ENCODE results near the gene WFDC1. TPM values are rescaled to one million over a fixed set of nuclear protein-coding genes. Genes with fewer than 3 reads are reported as not detected.

Gene WFDC1
- total RNA-seq, 1 donor from 2014 or later, result 0.34 TPM

- Mint-ChIP-seq H3K27me3 (ENCODE audit: low read depth, unreplicated experiment) (peaks cover 55% of the 10 kb centered on the region), H3K27ac (ENCODE audit: unreplicated experiment) (no peak overlapping the region), H3K4me3 (ENCODE audit: unreplicated experiment) (no peak overlapping the region), H3K4me1 (ENCODE audit: low read depth, unreplicated experiment) (no peaks in the 10 kb centered on the region), H3K9me3 (ENCODE audit: unreplicated experiment) (peaks cover 6% of the 10 kb centered on the region), H3K36me3 (ENCODE audit: low read depth, unreplicated experiment) (no peaks in the 10 kb centered on the region)
- Histone ChIP-seq H3K9ac (ENCODE audit: low read length) (no peak overlapping the region), H3K79me2 (ENCODE audit: insufficient read depth, low read length) (no peaks in the 10 kb centered on the region), H3K4me3 (ENCODE audit: insufficient read depth, low read depth, low read length) (no peak overlapping the region), H4K20me1 (ENCODE audit: insufficient read depth, low read length) (no peaks in the 10 kb centered on the region), H3K9me3 (ENCODE audit: insufficient read depth, low read depth, low read length) (peaks cover 7% of the 10 kb centered on the region), H3K4me2 (ENCODE audit: low read length) (no peak overlapping the region), H2AFZ (ENCODE audit: low read depth, low read length) (no peak overlapping the region), H3K36me3 (ENCODE audit: insufficient read depth, low read length) (no peaks in the 10 kb centered on the region), H3K4me1 (ENCODE audit: insufficient read depth, low read length) (no peaks in the 10 kb centered on the region), H3K27me3 (ENCODE audit: insufficient read depth, low read length) (peaks cover 14% of the 10 kb centered on the region), H3K27ac (ENCODE audit: low read depth, low read length) (no peak overlapping the region)
- DNase-seq (ENCODE audit: low read depth) (no peak), FAIRE-seq (no peak)
- no peak for TF ChIP-seq CTCF (IDR thresholded peaks at IDR 0.05; ENCODE audit: insufficient read depth, low read depth, low read length)
- TF ChIP-seq EZH2 (IDR thresholded peaks at IDR 0.05; ENCODE audit: insufficient read depth, low read length), result no peak
Observed at GRCh38 chr16:84255050-84255810, 39.4 kb upstream of the WFDC1 start.

- no peak overlapping the region for H3K4me3 ChIP-seq (ENCODE audit: insufficient read depth, low read depth, low read length)
- H3K4me1 ChIP-seq (ENCODE audit: insufficient read depth, low read length), result no peaks in the 10 kb centered on the region
- H4K20me1 ChIP-seq (ENCODE audit: insufficient read depth, low read length), result no peaks in the 10 kb centered on the region
- no peak overlapping the region for H3K4me3 Mint-ChIP-seq (ENCODE audit: unreplicated experiment)
- H3K4me2 ChIP-seq (ENCODE audit: low read length), result no peak overlapping the region
- peaks cover 6% of the 10 kb centered on the region for H3K9me3 Mint-ChIP-seq (ENCODE audit: unreplicated experiment)
- no peaks in the 10 kb centered on the region for H3K79me2 ChIP-seq (ENCODE audit: insufficient read depth, low read length)
- no peaks in the 10 kb centered on the region for H3K36me3 ChIP-seq (ENCODE audit: insufficient read depth, low read length)
- no peak for TF ChIP-seq CTCF (IDR thresholded peaks at IDR 0.05; ENCODE audit: insufficient read depth, low read depth, low read length)
- TF ChIP-seq EZH2 (IDR thresholded peaks at IDR 0.05; ENCODE audit: insufficient read depth, low read length), result no peak
- H3K27me3 Mint-ChIP-seq (ENCODE audit: low read depth, unreplicated experiment), result peaks cover 46% of the 10 kb centered on the region
- FAIRE-seq, result no peak
- H3K9me3 ChIP-seq (ENCODE audit: insufficient read depth, low read depth, low read length), result peaks cover 7% of the 10 kb centered on the region
- H3K9ac ChIP-seq (ENCODE audit: low read length), result no peak overlapping the region
- H3K36me3 Mint-ChIP-seq (ENCODE audit: low read depth, unreplicated experiment), result no peaks in the 10 kb centered on the region
- no peak for DNase-seq (ENCODE audit: low read depth)
- H3K27me3 ChIP-seq (ENCODE audit: insufficient read depth, low read length), result peaks cover 19% of the 10 kb centered on the region
- no peak overlapping the region for H2AFZ ChIP-seq (ENCODE audit: low read depth, low read length)
- no peak overlapping the region for H3K27ac ChIP-seq (ENCODE audit: low read depth, low read length)
- H3K27ac Mint-ChIP-seq (ENCODE audit: unreplicated experiment), result no peak overlapping the region
- H3K4me1 Mint-ChIP-seq (ENCODE audit: low read depth, unreplicated experiment), result no peaks in the 10 kb centered on the region
Observed at GRCh38 chr16:84258266-84258665, 36.4 kb upstream of the WFDC1 start.

GRCh38 chr16:84259691-84260090 is 35.0 kb upstream of the WFDC1 start:
- Histone ChIP-seq H2AFZ (ENCODE audit: low read depth, low read length) (no peak overlapping the region), H3K4me3 (ENCODE audit: insufficient read depth, low read depth, low read length) (no peak overlapping the region), H3K4me1 (ENCODE audit: insufficient read depth, low read length) (no peaks in the 10 kb centered on the region), H3K79me2 (ENCODE audit: insufficient read depth, low read length) (no peaks in the 10 kb centered on the region), H3K4me2 (ENCODE audit: low read length) (no peak overlapping the region), H3K27ac (ENCODE audit: low read depth, low read length) (no peak overlapping the region), H4K20me1 (ENCODE audit: insufficient read depth, low read length) (no peaks in the 10 kb centered on the region), H3K9me3 (ENCODE audit: insufficient read depth, low read depth, low read length) (peaks cover 7% of the 10 kb centered on the region), H3K27me3 (ENCODE audit: insufficient read depth, low read length) (peaks cover 15% of the 10 kb centered on the region), H3K36me3 (ENCODE audit: insufficient read depth, low read length) (no peaks in the 10 kb centered on the region), H3K9ac (ENCODE audit: low read length) (no peak overlapping the region)
- no peak overlapping the region for H3K4me3 Mint-ChIP-seq (ENCODE audit: unreplicated experiment)
- peaks cover 39% of the 10 kb centered on the region for H3K27me3 Mint-ChIP-seq (ENCODE audit: low read depth, unreplicated experiment)
- TF ChIP-seq EZH2 (IDR thresholded peaks at IDR 0.05; ENCODE audit: insufficient read depth, low read length), result no peak
- TF ChIP-seq CTCF (IDR thresholded peaks at IDR 0.05; ENCODE audit: insufficient read depth, low read depth, low read length), result no peak
- peaks cover 3% of the 10 kb centered on the region for H3K9me3 Mint-ChIP-seq (ENCODE audit: unreplicated experiment)
- FAIRE-seq, result no peak
- no peak overlapping the region for H3K27ac Mint-ChIP-seq (ENCODE audit: unreplicated experiment)
- no peaks in the 10 kb centered on the region for H3K36me3 Mint-ChIP-seq (ENCODE audit: low read depth, unreplicated experiment)
- no peaks in the 10 kb centered on the region for H3K4me1 Mint-ChIP-seq (ENCODE audit: low read depth, unreplicated experiment)
- DNase-seq (ENCODE audit: low read depth), result no peak

All from astrocyte (in vitro differentiated cells and primary cell).